HEK293 (cell line): Measurements from ENCODE around the gene APOBEC3H.

Experiments
- CTCF ChIA-PET: fragments of 350-600 bp; formaldehyde crosslinking; extraction: SDS; loops from one replicate; lab custom pipeline; 2021; ENCODE audit warnings: antibody characterized with exemption; lab: Yijun Ruan, JAX
- POLR2A ChIA-PET: fragments of 300-600 bp; formaldehyde crosslinking; extraction: SDS; loops from one replicate; lab custom pipeline; 2020; ENCODE audit warnings: antibody characterized with exemption, inconsistent platforms; lab: Yijun Ruan, JAX
- H3K27ac ChIP-seq: fragments of 200-500 bp; sonication (Bioruptor generic); 2 replicates; pipeline ENCODE4 v1.5.1; 2014; ENCODE audit warnings: low read depth, low read length, control low read depth, inconsistent platforms; ENCODE audit errors: extremely low read depth
- H3K36me3 ChIP-seq, 2 experiments: fragments of 200-500 bp in 1 of 2; sonication (Bioruptor generic) in 1 of 2; 1 replicate in 1 of 2; 2 replicates in 1 of 2; pipeline ENCODE4 v1.5.1; 2014 to 2017; ENCODE audit warnings: inconsistent platforms in 2 of 2, low read length in 2 of 2; ENCODE audit not compliant: control insufficient read depth in 2 of 2, insufficient read depth in 1 of 2
- H3K4me1 ChIP-seq: fragments of 200-500 bp; sonication (Bioruptor generic); 2 replicates; pipeline ENCODE4 v1.5.1; 2014; ENCODE audit warnings: mild to moderate bottlenecking, low read length, inconsistent platforms; ENCODE audit not compliant: control insufficient read depth, insufficient read depth
- H3K4me3 ChIP-seq: 2 replicates; pipeline ENCODE4 v1.5.1; 2011; ENCODE audit warnings: low read depth, mild to moderate bottlenecking, control low read depth, low read length, moderate library complexity
- H3K9me3 ChIP-seq: fragments of 200-500 bp; sonication (Bioruptor generic); 2 replicates; pipeline ENCODE4 v1.5.1; 2014; ENCODE audit warnings: low read depth, low read length, inconsistent platforms; ENCODE audit not compliant: control insufficient read depth, insufficient read depth
- EGR2 ChIP-seq: fragments of 450-650 bp; formaldehyde crosslinking; IDR thresholded peaks from 2 replicates; pipeline ENCODE4 v1.5.1; 2016; ENCODE audit warnings: low read depth, missing biosample characterization, missing genetic modification characterization
- FEZF1 ChIP-seq: fragments of 450-650 bp; formaldehyde crosslinking; IDR thresholded peaks from 2 replicates; pipeline ENCODE4 v1.5.1; 2016; ENCODE audit warnings: missing biosample characterization, missing genetic modification characterization
- GLIS1 ChIP-seq: fragments of 450-650 bp; formaldehyde crosslinking; IDR thresholded peaks from 2 replicates; pipeline ENCODE4 v1.5.1; 2016; ENCODE audit warnings: missing biosample characterization, missing genetic modification characterization
- GLIS2 ChIP-seq: fragments of 450-650 bp; formaldehyde crosslinking; IDR thresholded peaks from 2 replicates; pipeline ENCODE4 v1.5.1; 2016; ENCODE audit warnings: missing biosample characterization, missing genetic modification characterization
- OSR2 ChIP-seq: fragments of 450-650 bp; formaldehyde crosslinking; IDR thresholded peaks from 2 replicates; pipeline ENCODE4 v1.5.1; 2016; ENCODE audit warnings: missing biosample characterization, missing genetic modification characterization
- SP7 ChIP-seq: fragments of 450-650 bp; formaldehyde crosslinking; IDR thresholded peaks from 2 replicates; pipeline ENCODE4 v1.5.1; 2016; ENCODE audit warnings: missing biosample characterization, missing genetic modification characterization
- ZBTB8A ChIP-seq: fragments of 450-650 bp; formaldehyde crosslinking; IDR thresholded peaks from 2 replicates; pipeline ENCODE4 v1.5.1; 2016; ENCODE audit warnings: missing biosample characterization, missing genetic modification characterization
- ZEB2 ChIP-seq: fragments of 450-650 bp; formaldehyde crosslinking; IDR thresholded peaks from 2 replicates; pipeline ENCODE4 v1.5.1; 2016; ENCODE audit warnings: missing biosample characterization, missing genetic modification characterization
- ZFHX2 ChIP-seq: fragments of 450-650 bp; formaldehyde crosslinking; conservative IDR thresholded peaks from 2 replicates; pipeline ENCODE4 v1.5.1; 2016; ENCODE audit warnings: missing biosample characterization, missing genetic modification characterization
- ZIC2 ChIP-seq: fragments of 450-650 bp; formaldehyde crosslinking; IDR thresholded peaks from 2 replicates; pipeline ENCODE4 v1.5.1; 2016; ENCODE audit warnings: missing biosample characterization, missing genetic modification characterization
- ZNF184 ChIP-seq: fragments of 450-650 bp; IDR thresholded peaks from 2 replicates; pipeline ENCODE4 v1.5.1; 2018; ENCODE audit warnings: missing biosample characterization, mild to moderate bottlenecking, missing genetic modification characterization
- ZNF335 ChIP-seq: fragments of 450-650 bp; formaldehyde crosslinking; conservative IDR thresholded peaks from 2 replicates; pipeline ENCODE4 v1.5.1; 2016; ENCODE audit warnings: missing biosample characterization, missing genetic modification characterization
- ZNF548 ChIP-seq: fragments of 450-650 bp; formaldehyde crosslinking; IDR thresholded peaks from 2 replicates; pipeline ENCODE4 v1.5.1; 2016; ENCODE audit warnings: missing biosample characterization, missing genetic modification characterization
- ZNF629 ChIP-seq: fragments of 450-650 bp; formaldehyde crosslinking; IDR thresholded peaks from 2 replicates; pipeline ENCODE4 v1.5.1; 2017; ENCODE audit warnings: missing biosample characterization, missing genetic modification characterization
- ZNF791 ChIP-seq: fragments of 450-650 bp; formaldehyde crosslinking; IDR thresholded peaks from 2 replicates; pipeline ENCODE4 v1.5.1; 2016; ENCODE audit warnings: missing biosample characterization, missing genetic modification characterization
- ZSCAN30 ChIP-seq: fragments of 450-650 bp; IDR thresholded peaks from 2 replicates; pipeline ENCODE4 v1.5.1; 2018; ENCODE audit warnings: missing biosample characterization, mild to moderate bottlenecking, missing genetic modification characterization, moderate library complexity
- ZXDB ChIP-seq: fragments of 450-650 bp; formaldehyde crosslinking; IDR thresholded peaks from 2 replicates; pipeline ENCODE4 v1.5.1; 2016; ENCODE audit warnings: missing biosample characterization, missing genetic modification characterization
- TF ChIP-seq, protein P1 (sequence below): fragments of 450-650 bp; formaldehyde crosslinking; IDR thresholded peaks from 2 replicates; pipeline ENCODE4 v1.5.1; 2016; ENCODE audit warnings: missing biosample characterization, missing genetic modification characterization
- TF ChIP-seq, protein P2 (sequence below): fragments of 450-650 bp; formaldehyde crosslinking; IDR thresholded peaks from 2 replicates; pipeline ENCODE4 v1.5.1; 2016; ENCODE audit warnings: missing biosample characterization, missing genetic modification characterization
- TF ChIP-seq, protein P3 (sequence below): fragments of 450-650 bp; formaldehyde crosslinking; IDR thresholded peaks from 2 replicates; pipeline ENCODE4 v1.5.1; 2016; ENCODE audit warnings: missing biosample characterization, missing genetic modification characterization
- TF ChIP-seq, protein P4 (sequence below): fragments of 450-650 bp; formaldehyde crosslinking; IDR thresholded peaks from 2 replicates; pipeline ENCODE4 v1.5.1; 2016; ENCODE audit warnings: missing biosample characterization, missing genetic modification characterization
- TF ChIP-seq, protein P5 (sequence below): fragments of 450-650 bp; formaldehyde crosslinking; IDR thresholded peaks from 2 replicates; pipeline ENCODE4 v1.5.1; 2016; ENCODE audit warnings: missing biosample characterization, missing genetic modification characterization

Gene APOBEC3H

DNA sequence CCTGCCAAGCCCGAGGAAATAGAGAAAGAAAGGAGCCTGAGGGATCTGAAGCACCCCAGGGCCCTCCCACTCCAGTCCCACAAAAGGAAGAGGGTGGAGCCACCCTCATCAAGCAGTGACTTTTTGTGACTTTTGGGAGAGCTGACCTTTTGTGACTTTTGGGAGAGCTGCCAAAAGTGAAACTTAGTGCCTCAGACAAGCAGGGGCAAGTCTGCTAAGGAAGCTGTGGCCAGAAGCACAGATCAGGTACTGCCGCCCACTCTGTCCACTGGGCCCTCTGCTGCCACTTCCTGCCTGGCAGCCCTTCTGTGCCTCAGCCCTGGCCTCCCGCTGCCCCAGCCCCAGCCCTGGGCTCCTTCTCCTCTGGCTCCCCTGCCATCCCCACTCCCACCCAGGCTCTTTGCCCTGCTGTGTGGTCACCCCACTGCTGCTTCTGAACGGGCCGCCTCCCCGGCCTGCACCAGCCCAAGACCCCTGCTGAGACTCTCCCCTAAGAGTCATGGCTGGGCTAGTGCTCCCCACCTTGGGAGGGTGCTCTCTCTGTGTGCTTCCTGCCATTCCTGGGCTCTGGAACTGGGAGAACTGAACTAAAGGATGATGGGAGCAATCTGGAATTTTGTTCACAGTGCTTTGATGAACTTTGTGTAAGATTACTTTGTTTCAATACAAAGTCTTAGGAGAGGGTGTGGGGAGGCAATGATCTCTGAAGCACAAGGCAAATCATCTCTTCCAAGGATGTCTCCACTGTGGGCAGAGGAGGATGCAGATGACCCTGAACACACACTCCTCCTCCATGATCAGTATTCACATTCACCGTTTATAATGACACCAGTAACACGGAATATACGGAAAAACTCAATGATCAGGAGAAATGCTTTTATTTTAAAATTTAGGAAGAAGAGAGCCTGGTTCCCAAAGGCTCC is at the start of gene APOBEC3H:
APOBEC3H (plus strand) TSS at position 147 of the 923 bp plus-strand sequence. CDS start 3,035 bp downstream, outside the sequence.
- TF ChIP-seq OSR2 (peak; percentile 51), EGR2 (tag by site-specific recombination) (peak; percentile 46; the same call in 1 of the 2 replicates), ZSCAN30 (tag by site-specific recombination) (no peak), ZNF184 (tag by site-specific recombination) (no peak), ZFHX2 (peak; percentile 78), ZNF629 (tag by site-specific recombination) (no peak), SP7 (tag by site-specific recombination) (peak; percentile 45; the same call in 1 of the 2 replicates), ZIC2 (tag by site-specific recombination) (peak; percentile 87), ZEB2 (tag by site-specific recombination) (no peak), ZBTB8A (0 out of 2 replicates have a peak, but pooled peaks have one; percentile 26), ZNF791 (tag by site-specific recombination) (no peak), ZNF548 (tag by site-specific recombination) (no peak), FEZF1 (tag by site-specific recombination) (peak; percentile 37), GLIS1 (peak; percentile 91), ZXDB (tag by site-specific recombination) (0 out of 2 replicates have a peak, but pooled peaks have one; percentile 12), ZNF335 (tag by site-specific recombination) (no peak), GLIS2 (tag by site-specific recombination) (peak; percentile 50)
- TF ChIP-seq, protein P1, sequence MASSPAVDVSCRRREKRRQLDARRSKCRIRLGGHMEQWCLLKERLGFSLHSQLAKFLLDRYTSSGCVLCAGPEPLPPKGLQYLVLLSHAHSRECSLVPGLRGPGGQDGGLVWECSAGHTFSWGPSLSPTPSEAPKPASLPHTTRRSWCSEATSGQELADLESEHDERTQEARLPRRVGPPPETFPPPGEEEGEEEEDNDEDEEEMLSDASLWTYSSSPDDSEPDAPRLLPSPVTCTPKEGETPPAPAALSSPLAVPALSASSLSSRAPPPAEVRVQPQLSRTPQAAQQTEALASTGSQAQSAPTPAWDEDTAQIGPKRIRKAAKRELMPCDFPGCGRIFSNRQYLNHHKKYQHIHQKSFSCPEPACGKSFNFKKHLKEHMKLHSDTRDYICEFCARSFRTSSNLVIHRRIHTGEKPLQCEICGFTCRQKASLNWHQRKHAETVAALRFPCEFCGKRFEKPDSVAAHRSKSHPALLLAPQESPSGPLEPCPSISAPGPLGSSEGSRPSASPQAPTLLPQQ (tag by site-specific recombination), result 0 out of 2 replicates have a peak, but pooled peaks have one; percentile 35
- TF ChIP-seq, protein P2, sequence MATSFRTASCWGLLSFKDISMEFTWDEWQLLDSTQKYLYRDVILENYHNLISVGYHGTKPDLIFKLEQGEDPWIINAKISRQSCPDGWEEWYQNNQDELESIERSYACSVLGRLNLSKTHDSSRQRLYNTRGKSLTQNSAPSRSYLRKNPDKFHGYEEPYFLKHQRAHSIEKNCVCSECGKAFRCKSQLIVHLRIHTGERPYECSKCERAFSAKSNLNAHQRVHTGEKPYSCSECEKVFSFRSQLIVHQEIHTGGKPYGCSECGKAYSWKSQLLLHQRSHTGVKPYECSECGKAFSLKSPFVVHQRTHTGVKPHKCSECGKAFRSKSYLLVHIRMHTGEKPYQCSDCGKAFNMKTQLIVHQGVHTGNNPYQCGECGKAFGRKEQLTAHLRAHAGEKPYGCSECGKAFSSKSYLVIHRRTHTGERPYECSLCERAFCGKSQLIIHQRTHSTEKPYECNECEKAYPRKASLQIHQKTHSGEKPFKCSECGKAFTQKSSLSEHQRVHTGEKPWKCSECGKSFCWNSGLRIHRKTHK (tag by site-specific recombination), result no peak
- TF ChIP-seq, protein P3, sequence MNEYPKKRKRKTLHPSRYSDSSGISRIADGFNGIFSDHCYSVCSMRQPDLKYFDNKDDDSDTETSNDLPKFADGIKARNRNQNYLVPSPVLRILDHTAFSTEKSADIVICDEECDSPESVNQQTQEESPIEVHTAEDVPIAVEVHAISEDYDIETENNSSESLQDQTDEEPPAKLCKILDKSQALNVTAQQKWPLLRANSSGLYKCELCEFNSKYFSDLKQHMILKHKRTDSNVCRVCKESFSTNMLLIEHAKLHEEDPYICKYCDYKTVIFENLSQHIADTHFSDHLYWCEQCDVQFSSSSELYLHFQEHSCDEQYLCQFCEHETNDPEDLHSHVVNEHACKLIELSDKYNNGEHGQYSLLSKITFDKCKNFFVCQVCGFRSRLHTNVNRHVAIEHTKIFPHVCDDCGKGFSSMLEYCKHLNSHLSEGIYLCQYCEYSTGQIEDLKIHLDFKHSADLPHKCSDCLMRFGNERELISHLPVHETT, result no peak
- TF ChIP-seq, protein P4, sequence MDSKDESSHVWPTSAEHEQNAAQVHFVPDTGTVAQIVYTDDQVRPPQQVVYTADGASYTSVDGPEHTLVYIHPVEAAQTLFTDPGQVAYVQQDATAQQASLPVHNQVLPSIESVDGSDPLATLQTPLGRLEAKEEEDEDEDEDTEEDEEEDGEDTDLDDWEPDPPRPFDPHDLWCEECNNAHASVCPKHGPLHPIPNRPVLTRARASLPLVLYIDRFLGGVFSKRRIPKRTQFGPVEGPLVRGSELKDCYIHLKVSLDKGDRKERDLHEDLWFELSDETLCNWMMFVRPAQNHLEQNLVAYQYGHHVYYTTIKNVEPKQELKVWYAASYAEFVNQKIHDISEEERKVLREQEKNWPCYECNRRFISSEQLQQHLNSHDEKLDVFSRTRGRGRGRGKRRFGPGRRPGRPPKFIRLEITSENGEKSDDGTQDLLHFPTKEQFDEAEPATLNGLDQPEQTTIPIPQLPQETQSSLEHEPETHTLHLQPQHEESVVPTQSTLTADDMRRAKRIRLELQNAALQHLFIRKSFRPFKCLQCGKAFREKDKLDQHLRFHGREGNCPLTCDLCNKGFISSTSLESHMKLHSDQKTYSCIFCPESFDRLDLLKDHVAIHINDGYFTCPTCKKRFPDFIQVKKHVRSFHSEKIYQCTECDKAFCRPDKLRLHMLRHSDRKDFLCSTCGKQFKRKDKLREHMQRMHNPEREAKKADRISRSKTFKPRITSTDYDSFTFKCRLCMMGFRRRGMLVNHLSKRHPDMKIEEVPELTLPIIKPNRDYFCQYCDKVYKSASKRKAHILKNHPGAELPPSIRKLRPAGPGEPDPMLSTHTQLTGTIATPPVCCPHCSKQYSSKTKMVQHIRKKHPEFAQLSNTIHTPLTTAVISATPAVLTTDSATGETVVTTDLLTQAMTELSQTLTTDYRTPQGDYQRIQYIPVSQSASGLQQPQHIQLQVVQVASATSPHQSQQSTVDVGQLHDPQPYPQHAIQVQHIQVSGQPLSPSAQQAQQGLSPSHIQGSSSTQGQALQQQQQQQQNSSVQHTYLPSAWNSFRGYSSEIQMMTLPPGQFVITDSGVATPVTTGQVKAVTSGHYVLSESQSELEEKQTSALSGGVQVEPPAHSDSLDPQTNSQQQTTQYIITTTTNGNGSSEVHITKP (tag by site-specific recombination), result peak; percentile 69
- TF ChIP-seq, protein P5, sequence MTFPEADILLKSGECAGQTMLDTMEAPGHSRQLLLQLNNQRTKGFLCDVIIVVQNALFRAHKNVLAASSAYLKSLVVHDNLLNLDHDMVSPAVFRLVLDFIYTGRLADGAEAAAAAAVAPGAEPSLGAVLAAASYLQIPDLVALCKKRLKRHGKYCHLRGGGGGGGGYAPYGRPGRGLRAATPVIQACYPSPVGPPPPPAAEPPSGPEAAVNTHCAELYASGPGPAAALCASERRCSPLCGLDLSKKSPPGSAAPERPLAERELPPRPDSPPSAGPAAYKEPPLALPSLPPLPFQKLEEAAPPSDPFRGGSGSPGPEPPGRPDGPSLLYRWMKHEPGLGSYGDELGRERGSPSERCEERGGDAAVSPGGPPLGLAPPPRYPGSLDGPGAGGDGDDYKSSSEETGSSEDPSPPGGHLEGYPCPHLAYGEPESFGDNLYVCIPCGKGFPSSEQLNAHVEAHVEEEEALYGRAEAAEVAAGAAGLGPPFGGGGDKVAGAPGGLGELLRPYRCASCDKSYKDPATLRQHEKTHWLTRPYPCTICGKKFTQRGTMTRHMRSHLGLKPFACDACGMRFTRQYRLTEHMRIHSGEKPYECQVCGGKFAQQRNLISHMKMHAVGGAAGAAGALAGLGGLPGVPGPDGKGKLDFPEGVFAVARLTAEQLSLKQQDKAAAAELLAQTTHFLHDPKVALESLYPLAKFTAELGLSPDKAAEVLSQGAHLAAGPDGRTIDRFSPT (tag by site-specific recombination), result peak; percentile 42; the same call in 1 of the 2 replicates
- Histone ChIP-seq H3K4me1 (peaks cover 5% of the 10 kb centered on the region), H3K27ac (peak within 1 kb of the TSS; percentile 72), H3K4me3 (no peak within 1 kb of the TSS), H3K9me3 (no peaks in the 10 kb centered on the region), H3K36me3 (no peaks in the 10 kb centered on the region)
- POLR2A ChIA-PET, result interaction anchor here (0.9 kb wide), 1 partner anchor 13 kb away, joined by 3 read pairs; no protein-coding TSS in a partner anchor
- CTCF ChIA-PET, result interaction anchor here (0.5 to 1.1 kb wide), 5 partner anchors 26 to 697 kb away, joined by 3 to 4 read pairs (median 3); partner anchors contain the start of gene TOMM22
